ENCODE results near the gene TMEM179. TPM values are rescaled to one million over a fixed set of nuclear protein-coding genes. Genes with fewer than 3 reads are reported as not detected.

The TMEM179 gene
- total RNA-seq, 4 donors from 2014 or later: 3.1 TPM; not detected in 3

- TF ChIP-seq POLR2A (IDR thresholded peaks at IDR 0.05) (no peak), CTCF (IDR thresholded peaks at IDR 0.05) (no peak)
- Histone ChIP-seq H3K9me3 (no peaks in the 10 kb centered on the region), H3K4me3 (replicated peaks in 1 of 3) (no peak overlapping the region), H3K27ac (no peak overlapping the region), H3K27me3 (no peaks in the 10 kb centered on the region), H3K4me1 (peaks cover 24 to 31% of the 10 kb centered on the region in 2 donors), H3K36me3 (no peaks in the 10 kb centered on the region)
- WGBS, 2 donors: 83% methylated on average over 12 of the region's 12 CpGs; no CpG with 5 or more reads in 1 of the 2 donors
- intact Hi-C loops (cut with DNase I): no loop called here
- DNase-seq: no peak
Observed at GRCh38 chr14:104577426-104577825, 27.1 kb downstream of the TMEM179 start.

GRCh38 chr14:104576970-104577332, 27.6 kb downstream of the TMEM179 start:
- Histone ChIP-seq H3K27me3 (no peaks in the 10 kb centered on the region), H3K4me3 (replicated peaks in 1 of 3) (no peak overlapping the region), H3K27ac (no peak overlapping the region), H3K36me3 (no peaks in the 10 kb centered on the region), H3K9me3 (no peaks in the 10 kb centered on the region), H3K4me1 (peaks cover 24 to 31% of the 10 kb centered on the region in 2 donors)
- intact Hi-C loops (cut with DNase I): no loop called here
- TF ChIP-seq CTCF (IDR thresholded peaks at IDR 0.05) (no peak), POLR2A (IDR thresholded peaks at IDR 0.05) (no peak)
- DNase-seq: no peak
- WGBS, 2 donors: 40 to 67% methylated on average over 1 to 9 of the region's 9 CpGs

GRCh38 chr14:104576232-104576969, 28.2 kb downstream of the TMEM179 start:
- Histone ChIP-seq H3K4me1 (peaks cover 24 to 27% of the 10 kb centered on the region in 2 donors), H3K9me3 (no peaks in the 10 kb centered on the region), H3K27ac (no peak overlapping the region), H3K4me3 (replicated peaks in 1 of 3) (no peak overlapping the region), H3K36me3 (no peaks in the 10 kb centered on the region), H3K27me3 (no peaks in the 10 kb centered on the region)
- DNase-seq: no peak
- intact Hi-C loops (cut with DNase I): no loop called here
- WGBS, 2 donors: 76 to 90% methylated on average over 9 to 13 of the region's 16 CpGs
- TF ChIP-seq POLR2A (IDR thresholded peaks at IDR 0.05) (no peak), CTCF (IDR thresholded peaks at IDR 0.05) (no peak)

- no peak for DNase-seq
- Histone ChIP-seq H3K27ac (no peak overlapping the region), H3K36me3 (no peaks in the 10 kb centered on the region), H3K27me3 (no peaks in the 10 kb centered on the region), H3K4me1 (peaks cover 10 to 14% of the 10 kb centered on the region in 2 donors), H3K9me3 (no peaks in the 10 kb centered on the region), H3K4me3 (replicated peaks in 1 of 3) (no peak overlapping the region)
- TF ChIP-seq CTCF (IDR thresholded peaks at IDR 0.05) (no peak), POLR2A (IDR thresholded peaks at IDR 0.05) (no peak)
- intact Hi-C loops (cut with DNase I): no loop called here
- 87 to 88% methylated on average over 12 to 25 of the region's 31 CpGs for WGBS, 2 donors
Observed at GRCh38 chr14:104574978-104575583, 29.5 kb downstream of the TMEM179 start.

- Histone ChIP-seq H3K4me3 (replicated peaks in 1 of 3) (no peak overlapping the region), H3K9me3 (no peaks in the 10 kb centered on the region), H3K36me3 (no peaks in the 10 kb centered on the region), H3K27ac (no peak overlapping the region), H3K4me1 (peaks cover 5 to 9% of the 10 kb centered on the region in 2 donors), H3K27me3 (no peaks in the 10 kb centered on the region)
- WGBS, 2 donors: 76 to 81% methylated on average over 13 to 14 of the region's 14 CpGs
- TF ChIP-seq POLR2A (IDR thresholded peaks at IDR 0.05): no peak
- TF ChIP-seq CTCF (IDR thresholded peaks at IDR 0.05): no peak
- intact Hi-C loops (cut with DNase I): no loop called here
- DNase-seq: no peak
Observed at GRCh38 chr14:104574536-104574935, 30.0 kb downstream of the TMEM179 start.
